ENCODE results near the gene ZDHHC11.

DNA sequence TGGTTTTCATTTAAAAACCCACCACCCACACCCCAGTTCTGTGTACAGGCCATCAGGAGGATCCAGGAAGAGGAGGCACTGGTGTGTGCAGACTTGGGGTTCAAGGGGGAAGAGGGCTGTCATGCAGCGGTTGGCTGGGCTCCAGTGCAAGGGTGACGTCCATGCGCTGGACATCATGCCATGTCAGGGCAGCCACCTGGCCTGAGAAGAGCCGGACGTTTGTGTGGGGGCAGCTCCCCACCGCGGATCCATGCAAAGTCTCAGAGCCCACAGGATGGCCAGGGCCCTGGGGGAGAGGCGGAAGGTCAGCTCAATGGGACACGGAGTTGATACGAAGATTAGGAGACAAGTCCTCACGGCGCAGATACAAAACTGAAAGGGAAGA, 30.8 kb upstream of the ZDHHC11 start:
- TF ChIP-seq, protein P1, sequence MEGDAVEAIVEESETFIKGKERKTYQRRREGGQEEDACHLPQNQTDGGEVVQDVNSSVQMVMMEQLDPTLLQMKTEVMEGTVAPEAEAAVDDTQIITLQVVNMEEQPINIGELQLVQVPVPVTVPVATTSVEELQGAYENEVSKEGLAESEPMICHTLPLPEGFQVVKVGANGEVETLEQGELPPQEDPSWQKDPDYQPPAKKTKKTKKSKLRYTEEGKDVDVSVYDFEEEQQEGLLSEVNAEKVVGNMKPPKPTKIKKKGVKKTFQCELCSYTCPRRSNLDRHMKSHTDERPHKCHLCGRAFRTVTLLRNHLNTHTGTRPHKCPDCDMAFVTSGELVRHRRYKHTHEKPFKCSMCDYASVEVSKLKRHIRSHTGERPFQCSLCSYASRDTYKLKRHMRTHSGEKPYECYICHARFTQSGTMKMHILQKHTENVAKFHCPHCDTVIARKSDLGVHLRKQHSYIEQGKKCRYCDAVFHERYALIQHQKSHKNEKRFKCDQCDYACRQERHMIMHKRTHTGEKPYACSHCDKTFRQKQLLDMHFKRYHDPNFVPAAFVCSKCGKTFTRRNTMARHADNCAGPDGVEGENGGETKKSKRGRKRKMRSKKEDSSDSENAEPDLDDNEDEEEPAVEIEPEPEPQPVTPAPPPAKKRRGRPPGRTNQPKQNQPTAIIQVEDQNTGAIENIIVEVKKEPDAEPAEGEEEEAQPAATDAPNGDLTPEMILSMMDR (IDR thresholded peaks at IDR 0.05), result no peak
- TF ChIP-seq POLR2A (IDR thresholded peaks at IDR 0.05), result no peak
